Natural killer cell treated with Interleukin-12 subunit alpha and Interleukin-12 subunit beta and Interleukin-15 and Interleukin-18, amount 100 ng/mL, for 72 hours (primary cell): Measurements from ENCODE around the gene RECQL5. TPM values are rescaled to one million over a fixed set of nuclear protein-coding genes. Genes with fewer than 3 reads are reported as not detected.

Experiments
- ATAC-seq, 2 donors: fragments of 150-1000 bp; cut with Tn5 transposase in 1 of 2; sonication (Bioruptor Pico), chemical (Tn5 transposase) in 1 of 2; 2 replicates each; pipeline ENCODE4 v1.10.0; 2021
- DNase-seq: peaks from one replicate; pipeline ENCODE4 v3.0.0; 2022; ENCODE audit warnings: low spot score
- H3K27ac Mint-ChIP-seq, 2 donors: 1 replicate in 1 of 2; 2 replicates in 1 of 2; pipeline ENCODE4 v1.8.0; 2022; ENCODE audit warnings: mixed read lengths in 2 of 2, mild to moderate bottlenecking in 1 of 2, moderate library complexity in 1 of 2
- H3K27me3 Mint-ChIP-seq, 2 donors: 1 replicate in 1 of 2; 2 replicates in 1 of 2; pipeline ENCODE4 v1.8.0; 2022; ENCODE audit warnings: mixed read lengths in 2 of 2
- H3K36me3 Mint-ChIP-seq: one replicate; pipeline ENCODE4 v1.8.0; 2022; ENCODE audit warnings: mixed read lengths
- H3K4me1 Mint-ChIP-seq, 2 donors: 1 replicate in 1 of 2; 2 replicates in 1 of 2; pipeline ENCODE4 v1.8.0; 2022; ENCODE audit warnings: low read depth in 2 of 2, mixed read lengths in 2 of 2, mild to moderate bottlenecking in 1 of 2
- H3K4me3 Mint-ChIP-seq: one replicate; pipeline ENCODE4 v1.8.0; 2022; ENCODE audit warnings: mixed read lengths
- H3K9me3 Mint-ChIP-seq: 2 replicates; pipeline ENCODE4 v1.8.0; 2022; ENCODE audit warnings: mixed read lengths
- total RNA-seq, 2 donors: library from RNA; stranded (reverse); gene quantifications; one replicate each; pipeline ENCODE4 v1.2.3, GENCODE V29; 2022

RECQL5 gene
- total RNA-seq, 2 donors from 2014 or later = 32.6 to 59.7 TPM

DNA sequence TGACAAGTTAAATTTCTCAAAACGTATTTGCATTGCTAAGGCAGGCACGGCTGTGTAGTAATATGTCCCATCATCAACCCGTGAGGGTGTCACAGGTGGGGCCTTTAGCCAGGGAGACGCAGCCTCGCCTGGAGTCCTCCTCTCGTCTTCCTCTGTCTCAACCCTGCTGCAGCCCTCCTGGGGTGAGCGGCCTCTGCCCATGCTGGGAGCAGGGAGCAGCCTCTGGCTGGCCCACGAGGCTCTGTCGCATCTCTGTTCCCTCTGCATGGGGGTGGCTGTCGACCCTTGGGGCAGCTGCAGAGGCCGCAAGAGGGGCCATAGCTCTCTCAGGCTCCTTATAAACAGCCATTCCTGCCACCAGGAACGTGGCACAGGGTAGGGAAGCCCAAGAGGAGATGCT is 34.5 kb downstream of the RECQL5 start:
- DNase-seq = no peak
- H3K27me3 Mint-ChIP-seq = no peaks in the 10 kb centered on the region
- no peaks in the 10 kb centered on the region for H3K9me3 Mint-ChIP-seq
- no peak overlapping the region for H3K4me3 Mint-ChIP-seq
- no peak for ATAC-seq
- H3K36me3 Mint-ChIP-seq = no peaks in the 10 kb centered on the region
- H3K4me1 Mint-ChIP-seq = peaks cover 0 to 3% of the 10 kb centered on the region in 2 donors
- no peak overlapping the region for H3K27ac Mint-ChIP-seq

DNA sequence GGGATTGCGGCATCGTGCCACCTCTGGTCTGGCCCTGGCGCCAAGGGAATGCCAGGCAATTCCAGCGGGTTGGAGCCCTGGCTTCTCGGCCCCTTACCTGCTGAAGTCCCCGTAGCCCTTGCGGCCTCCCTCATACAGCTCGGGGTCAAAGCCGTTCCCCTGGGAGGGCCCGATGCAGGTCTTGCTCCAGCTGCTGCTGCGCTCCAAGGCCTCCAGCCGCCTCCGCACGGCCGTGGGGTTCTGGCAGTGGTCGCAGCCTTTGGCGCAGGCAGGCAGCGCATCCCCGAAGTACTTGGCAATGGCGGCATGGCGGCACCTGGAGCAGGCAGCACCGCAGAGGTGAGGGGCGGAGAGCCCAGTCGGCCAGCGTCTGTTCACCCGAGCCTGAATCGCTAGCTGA is 35.6 kb downstream of the RECQL5 start:
- no peaks in the 10 kb centered on the region for H3K36me3 Mint-ChIP-seq
- H3K27ac Mint-ChIP-seq = no peak overlapping the region
- no peaks in the 10 kb centered on the region for H3K27me3 Mint-ChIP-seq
- peaks cover 0 to 3% of the 10 kb centered on the region in 2 donors for H3K4me1 Mint-ChIP-seq
- ATAC-seq (no peak), DNase-seq (no peak)
- no peak overlapping the region for H3K4me3 Mint-ChIP-seq
- no peaks in the 10 kb centered on the region for H3K9me3 Mint-ChIP-seq

GRCh38 chr17:75630071-75630917 is 36.7 kb downstream of the RECQL5 start:
- Mint-ChIP-seq H3K4me1 (peaks cover 0 to 3% of the 10 kb centered on the region in 2 donors), H3K27me3 (no peaks in the 10 kb centered on the region), H3K36me3 (no peaks in the 10 kb centered on the region), H3K9me3 (no peaks in the 10 kb centered on the region), H3K4me3 (no peak overlapping the region), H3K27ac (no peak overlapping the region)
- DNase-seq = no peak
- ATAC-seq = no peak

- H3K9me3 Mint-ChIP-seq = no peaks in the 10 kb centered on the region
- peaks cover 0 to 3% of the 10 kb centered on the region in 2 donors for H3K4me1 Mint-ChIP-seq
- DNase-seq (no peak), ATAC-seq (no peak)
- no peaks in the 10 kb centered on the region for H3K36me3 Mint-ChIP-seq
- no peak overlapping the region for H3K4me3 Mint-ChIP-seq
- H3K27ac Mint-ChIP-seq = no peak overlapping the region
- no peaks in the 10 kb centered on the region for H3K27me3 Mint-ChIP-seq
Measured at GRCh38 chr17:75629157-75629556, 37.8 kb downstream of the RECQL5 start.

DNA sequence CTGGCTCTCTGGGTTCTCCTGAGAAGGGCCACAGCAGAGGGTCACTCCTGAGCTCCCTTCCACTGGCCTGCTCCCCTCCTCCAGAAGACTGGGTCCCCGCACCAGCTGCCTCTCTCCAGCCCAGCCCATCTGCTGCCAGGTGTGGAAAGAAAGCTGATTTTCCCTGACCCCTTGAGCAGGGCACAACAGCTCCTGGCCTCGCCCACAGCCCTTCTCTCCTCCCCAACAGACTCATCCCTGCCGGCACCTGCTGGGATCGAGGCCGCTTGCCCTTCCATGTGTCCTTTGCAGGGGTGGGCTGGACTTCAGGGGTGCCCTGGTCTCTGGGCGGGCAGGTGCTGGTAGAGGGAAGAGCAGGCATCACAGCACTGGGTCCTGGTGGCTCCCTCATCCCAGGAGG is 38.5 kb downstream of the RECQL5 start:
- Mint-ChIP-seq H3K4me1 (no peaks in the 10 kb centered on the region), H3K27me3 (no peaks in the 10 kb centered on the region), H3K36me3 (no peaks in the 10 kb centered on the region), H3K4me3 (no peak overlapping the region), H3K27ac (no peak overlapping the region), H3K9me3 (no peaks in the 10 kb centered on the region)
- ATAC-seq (no peak), DNase-seq (no peak)

DNA sequence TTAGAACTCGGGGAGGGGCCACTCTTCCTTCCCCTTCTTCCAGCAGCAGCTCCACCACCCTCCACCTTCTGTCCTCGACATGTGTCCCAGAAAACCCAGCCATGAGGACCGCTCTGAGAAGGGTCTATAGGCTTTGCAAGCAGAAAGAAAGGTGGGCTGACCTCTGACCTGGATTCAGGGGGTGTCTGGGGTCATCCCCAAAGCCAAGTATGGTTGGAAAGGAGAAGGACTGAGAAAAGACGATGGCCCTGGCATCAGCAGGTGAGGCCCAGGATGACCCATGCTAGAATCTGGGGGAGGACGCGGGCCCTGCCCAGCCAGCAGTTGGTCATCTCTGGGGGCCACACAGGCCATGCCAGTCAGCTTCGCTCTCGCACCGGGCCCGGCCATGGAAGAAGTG is 39.9 kb downstream of the RECQL5 start:
- no peak for ATAC-seq
- H3K4me1 Mint-ChIP-seq = peaks cover 0 to 2% of the 10 kb centered on the region in 2 donors
- no peaks in the 10 kb centered on the region for H3K36me3 Mint-ChIP-seq
- DNase-seq = no peak
- H3K9me3 Mint-ChIP-seq = no peaks in the 10 kb centered on the region
- no peak overlapping the region for H3K27ac Mint-ChIP-seq
- no peaks in the 10 kb centered on the region for H3K27me3 Mint-ChIP-seq
- H3K4me3 Mint-ChIP-seq = no peak overlapping the region

GRCh38 chr17:75626496-75627038 is 40.4 kb downstream of the RECQL5 start:
- Mint-ChIP-seq H3K4me3 (no peak overlapping the region), H3K27ac (no peak overlapping the region), H3K4me1 (peaks cover 0 to 2% of the 10 kb centered on the region in 2 donors), H3K9me3 (no peaks in the 10 kb centered on the region), H3K36me3 (no peaks in the 10 kb centered on the region), H3K27me3 (no peaks in the 10 kb centered on the region)
- ATAC-seq (no peak), DNase-seq (no peak)

- no peak overlapping the region for H3K4me3 Mint-ChIP-seq
- DNase-seq (no peak), ATAC-seq (peak in 1 of 2 donors; percentile 22)
- no peak overlapping the region for H3K27ac Mint-ChIP-seq
- no peaks in the 10 kb centered on the region for H3K9me3 Mint-ChIP-seq
- no peaks in the 10 kb centered on the region for H3K36me3 Mint-ChIP-seq
- peaks cover 0 to 2% of the 10 kb centered on the region in 2 donors for H3K4me1 Mint-ChIP-seq
- no peaks in the 10 kb centered on the region for H3K27me3 Mint-ChIP-seq
Measured at GRCh38 chr17:75625813-75626486, 41.0 kb downstream of the RECQL5 start.

GRCh38 chr17:75624714-75625345 is 42.1 kb downstream of the RECQL5 start:
- H3K27me3 Mint-ChIP-seq = no peaks in the 10 kb centered on the region
- H3K4me1 Mint-ChIP-seq = peaks cover 0 to 2% of the 10 kb centered on the region in 2 donors
- H3K9me3 Mint-ChIP-seq = no peaks in the 10 kb centered on the region

DNA sequence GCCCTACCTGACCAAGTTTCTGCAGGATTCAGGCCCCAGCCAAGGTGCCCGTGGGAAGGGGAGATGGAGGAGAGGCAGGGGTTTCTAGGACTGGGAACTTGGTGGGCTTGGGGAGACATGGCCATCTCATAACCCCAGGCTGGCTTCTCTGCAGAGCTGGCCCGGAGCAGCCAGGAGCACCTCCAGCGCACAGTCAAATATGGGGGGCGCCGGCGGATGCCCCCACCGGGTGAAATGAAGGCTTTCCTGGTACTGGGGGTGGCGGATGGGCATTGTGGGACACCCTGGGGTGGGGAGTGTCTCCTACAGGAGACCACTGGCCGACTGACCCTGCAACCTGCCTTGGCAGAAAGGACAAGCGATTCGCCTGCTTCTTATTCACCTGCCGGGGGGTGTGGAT is 42.9 kb downstream of the RECQL5 start:
- DNase-seq (no peak), ATAC-seq (no peak)
- H3K9me3 Mint-ChIP-seq = no peaks in the 10 kb centered on the region
- H3K4me3 Mint-ChIP-seq = no peak overlapping the region
- no peak overlapping the region for H3K27ac Mint-ChIP-seq
- peaks cover 0 to 2% of the 10 kb centered on the region in 2 donors for H3K4me1 Mint-ChIP-seq
- no peaks in the 10 kb centered on the region for H3K36me3 Mint-ChIP-seq
- H3K27me3 Mint-ChIP-seq = no peaks in the 10 kb centered on the region

More at GRCh38 chr17:75624714-75625345, 42.1 kb downstream of the RECQL5 start:
- H3K27ac Mint-ChIP-seq = no peak overlapping the region
- no peaks in the 10 kb centered on the region for H3K36me3 Mint-ChIP-seq
- DNase-seq (no peak), ATAC-seq (no peak)
- no peak overlapping the region for H3K4me3 Mint-ChIP-seq

- H3K9me3 Mint-ChIP-seq = no peaks in the 10 kb centered on the region
- no peaks in the 10 kb centered on the region for H3K27me3 Mint-ChIP-seq
- H3K4me1 Mint-ChIP-seq = peaks cover 0 to 2% of the 10 kb centered on the region in 2 donors
- DNase-seq (no peak), ATAC-seq (no peak)
- no peak overlapping the region for H3K27ac Mint-ChIP-seq
- H3K36me3 Mint-ChIP-seq = no peaks in the 10 kb centered on the region
- no peak overlapping the region for H3K4me3 Mint-ChIP-seq
Measured at GRCh38 chr17:75623386-75623785, 43.6 kb downstream of the RECQL5 start.

GRCh38 chr17:75622771-75623273 is 44.1 kb downstream of the RECQL5 start:
- peaks cover 0 to 2% of the 10 kb centered on the region in 2 donors for H3K4me1 Mint-ChIP-seq
- no peak overlapping the region for H3K4me3 Mint-ChIP-seq
- no peak for DNase-seq
- no peak for ATAC-seq
- no peak overlapping the region for H3K27ac Mint-ChIP-seq
- H3K27me3 Mint-ChIP-seq = no peaks in the 10 kb centered on the region
- no peaks in the 10 kb centered on the region for H3K9me3 Mint-ChIP-seq
- H3K36me3 Mint-ChIP-seq = no peaks in the 10 kb centered on the region

GRCh38 chr17:75622076-75622475 is 44.9 kb downstream of the RECQL5 start:
- Mint-ChIP-seq H3K4me3 (no peak overlapping the region), H3K9me3 (no peaks in the 10 kb centered on the region), H3K36me3 (no peaks in the 10 kb centered on the region), H3K27me3 (no peaks in the 10 kb centered on the region), H3K27ac (no peak overlapping the region), H3K4me1 (peaks cover 0 to 2% of the 10 kb centered on the region in 2 donors)
- ATAC-seq = no peak
- no peak for DNase-seq
